GM19240 (cell line): ENCODE measurements around the gene TTLL11.

Experiments
- DNase-seq: peaks from one replicate; pipeline ENCODE4 v3.0.0; 2011; ENCODE audit warnings: low spot score; ENCODE audit not compliant: insufficient read length

The TTLL11 gene

DNA sequence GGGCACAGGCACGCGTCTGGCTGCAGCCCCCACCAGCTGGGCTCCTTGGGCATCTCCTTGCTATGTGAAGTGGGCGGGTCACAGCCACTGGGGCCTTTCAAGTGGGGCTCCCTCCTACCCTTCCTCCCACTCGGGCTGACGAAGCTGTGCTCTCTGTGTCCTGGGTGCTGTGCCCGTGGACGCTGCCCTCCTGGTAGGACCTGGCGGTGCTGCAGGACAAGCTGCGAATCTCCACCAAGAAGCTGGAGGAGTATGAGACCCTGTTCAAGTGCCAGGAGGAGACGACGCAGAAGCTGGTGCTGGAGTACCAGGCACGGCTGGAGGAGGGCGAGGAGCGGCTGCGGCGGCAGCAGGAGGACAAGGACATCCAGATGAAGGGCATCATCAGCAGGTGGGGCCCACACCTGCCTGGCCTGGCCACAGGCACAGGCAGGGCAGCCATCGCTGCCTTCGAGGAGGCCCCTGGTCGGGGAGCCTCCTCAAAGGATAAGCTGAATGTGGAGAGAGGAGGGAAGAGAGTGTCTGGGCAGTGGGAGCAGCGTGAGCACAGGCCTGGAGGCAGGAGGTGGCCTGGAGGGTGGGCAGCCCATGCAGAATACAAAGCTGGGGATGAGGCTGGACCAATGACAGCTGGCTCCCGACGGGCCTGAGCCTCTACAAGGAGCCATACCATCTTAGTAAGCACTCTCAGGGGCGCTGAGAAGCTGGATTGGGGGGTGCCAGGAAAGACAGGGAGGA is 316.9 kb downstream of the TTLL11 start:
- no peak for DNase-seq

DNA sequence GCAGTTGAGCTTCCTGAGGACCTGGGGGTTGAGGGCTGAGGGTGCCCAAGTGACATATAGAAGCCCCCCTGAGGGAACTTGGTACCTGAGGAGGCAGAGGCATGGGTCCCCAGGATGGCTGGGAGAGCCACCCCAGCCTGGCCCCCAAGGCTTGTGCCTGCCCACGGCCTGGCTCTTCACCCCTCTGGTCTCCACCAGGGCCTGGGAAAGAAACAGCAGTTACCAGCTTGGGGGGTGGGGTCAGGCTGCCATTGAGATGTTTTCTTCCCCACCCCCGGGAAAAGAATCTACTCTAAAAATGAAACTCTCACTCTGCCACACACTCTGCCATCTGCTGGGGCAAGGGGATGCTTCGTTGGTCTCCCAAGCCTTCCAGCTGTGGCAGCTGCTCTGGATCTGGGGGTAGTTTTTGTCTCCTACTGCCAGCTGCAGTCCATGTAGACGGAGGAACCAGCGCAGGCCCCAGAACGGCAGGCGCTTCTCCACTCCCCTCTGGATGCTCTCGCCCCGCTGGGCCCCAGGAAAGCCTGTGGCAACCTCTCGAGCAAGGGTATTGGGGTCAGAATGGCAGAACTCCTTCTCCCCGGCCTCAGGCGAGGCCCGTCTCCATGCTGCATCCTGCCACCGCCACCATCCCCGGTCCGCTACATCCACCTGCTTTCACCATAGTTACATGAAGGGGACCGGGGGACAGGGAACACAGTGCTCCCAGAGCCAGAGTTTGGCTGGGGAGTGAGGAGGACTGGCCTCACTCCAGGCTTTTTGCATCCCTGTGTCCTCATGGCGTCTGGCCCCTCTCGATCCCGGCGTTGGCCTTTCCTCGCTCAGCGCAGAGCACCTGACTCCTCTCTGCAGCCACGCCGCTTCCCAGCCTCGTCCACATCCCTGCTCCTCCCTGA is 318.1 kb downstream of the TTLL11 start:
- DNase-seq = no peak

- DNase-seq = no peak
These were observed 319.0 kb downstream of the TTLL11 start for GRCh38 chr9:121773954-121774714.

GRCh38 chr9:121773286-121773953 is 319.7 kb downstream of the TTLL11 start:
- no peak for DNase-seq

DNA sequence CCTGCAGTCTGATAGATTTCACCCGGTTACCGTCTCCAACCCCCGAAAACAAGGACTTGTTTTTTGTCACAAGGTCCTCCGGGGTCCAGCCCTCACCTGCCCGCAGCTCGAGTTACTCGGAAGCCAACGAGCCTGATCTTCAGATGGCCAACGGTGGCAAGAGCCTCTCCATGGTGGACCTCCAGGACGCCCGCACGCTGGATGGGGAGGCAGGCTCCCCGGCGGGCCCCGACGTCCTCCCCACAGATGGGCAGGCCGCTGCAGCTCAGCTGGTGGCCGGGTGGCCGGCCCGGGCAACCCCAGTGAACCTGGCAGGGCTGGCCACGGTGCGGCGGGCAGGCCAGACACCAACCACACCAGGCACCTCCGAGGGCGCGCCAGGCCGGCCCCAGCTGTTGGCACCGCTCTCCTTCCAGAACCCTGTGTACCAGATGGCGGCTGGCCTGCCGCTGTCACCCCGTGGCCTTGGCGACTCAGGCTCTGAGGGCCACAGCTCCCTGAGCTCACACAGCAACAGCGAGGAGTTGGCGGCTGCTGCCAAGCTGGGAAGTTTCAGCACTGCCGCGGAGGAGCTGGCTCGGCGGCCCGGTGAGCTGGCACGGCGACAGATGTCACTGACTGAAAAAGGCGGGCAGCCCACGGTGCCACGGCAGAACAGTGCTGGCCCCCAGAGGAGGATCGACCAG is 320.4 kb downstream of the TTLL11 start:
- DNase-seq = no peak
